Activated CD4-positive, alpha-beta T cell treated with anti-CD3 and anti-CD28 coated beads, Interleukin-2, amount 10 ng/mL, durations not matched to agents 24 days and 14 days (primary cell): ENCODE measurements around the gene RPS3A. TPM values are rescaled to one million over a fixed set of nuclear protein-coding genes. Genes with fewer than 3 reads are reported as not detected.
"Not testable (repeated sequence)": the region's sequence is repeated elsewhere in the genome, so short reads cannot be mapped to it uniquely, and the experiment has no call there.

Experiments
- DNase-seq: peaks from one replicate; pipeline ENCODE4 v3.0.0; 2022
- H3K27ac Mint-ChIP-seq: one replicate; pipeline ENCODE4 v1.8.0; 2022; ENCODE audit warnings: mild to moderate bottlenecking, mixed read lengths
- H3K27me3 Mint-ChIP-seq: one replicate; pipeline ENCODE4 v1.8.0; 2022; ENCODE audit warnings: mixed read lengths
- H3K36me3 Mint-ChIP-seq: one replicate; pipeline ENCODE4 v1.8.0; 2022; ENCODE audit warnings: low read depth, mild to moderate bottlenecking, mixed read lengths
- H3K4me1 Mint-ChIP-seq: one replicate; pipeline ENCODE4 v1.8.0; 2021; ENCODE audit warnings: mixed read lengths
- H3K4me3 Mint-ChIP-seq: one replicate; pipeline ENCODE4 v1.8.0; 2022; ENCODE audit warnings: mild to moderate bottlenecking, moderate library complexity, mixed read lengths
- H3K9me3 Mint-ChIP-seq: one replicate; pipeline ENCODE4 v1.8.0; 2021; ENCODE audit warnings: mixed read lengths
- intact Hi-C: fragments of 100-400 bp; cut with micrococcal nuclease; formaldehyde crosslinking; loops from one replicate; pipeline ENCODE4 v1.15.1; 2023
- total RNA-seq: library from RNA; stranded (reverse); gene quantifications from 2 replicates; pipeline ENCODE4 v1.2.3, GENCODE V29; 2022

RPS3A gene
- total RNA-seq, result 1,850 and 1,855 TPM in 2 replicates

GRCh38 chr4:151099229-151099975, at the start of gene RPS3A:
Gene RPS3A (plus strand): TSS chr4:151099628. CDS start chr4:151099653, 25 bp downstream.
- H3K27ac Mint-ChIP-seq, result peak within 1 kb of the TSS; percentile 98
- DNase-seq, result peak; percentile 100
- peak within 1 kb of the TSS; percentile 98 for H3K4me3 Mint-ChIP-seq
- peaks cover 4% of the 10 kb centered on the region for H3K9me3 Mint-ChIP-seq
- peaks cover 48% of the 10 kb centered on the region for H3K4me1 Mint-ChIP-seq
- intact Hi-C loops, result loop anchor here (1.0 to 5.0 kb wide), 6 partner anchors 69 to 1437 kb away; partner anchors contain the start of genes FBXW7, GATB and LRBA
- peaks cover 4% of the 10 kb centered on the region for H3K27me3 Mint-ChIP-seq
- peaks cover 47% of the 10 kb centered on the region for H3K36me3 Mint-ChIP-seq

GRCh38 chr4:151052785-151053184, 46.6 kb upstream of the RPS3A start:
- no peak overlapping the region for H3K4me3 Mint-ChIP-seq
- H3K27ac Mint-ChIP-seq, result no peak overlapping the region
- H3K27me3 Mint-ChIP-seq, result no peaks in the 10 kb centered on the region
- H3K4me1 Mint-ChIP-seq, result no peaks in the 10 kb centered on the region
- H3K36me3 Mint-ChIP-seq, result no peaks in the 10 kb centered on the region
- no peaks in the 10 kb centered on the region for H3K9me3 Mint-ChIP-seq
- intact Hi-C loops, result no loop called here
- DNase-seq, result no peak

GRCh38 chr4:151055539-151055938, 43.9 kb upstream of the RPS3A start:
- H3K4me3 Mint-ChIP-seq, result no peak overlapping the region
- intact Hi-C loops, result no loop called here
- no peaks in the 10 kb centered on the region for H3K9me3 Mint-ChIP-seq
- no peaks in the 10 kb centered on the region for H3K27me3 Mint-ChIP-seq
- no peak for DNase-seq
- H3K36me3 Mint-ChIP-seq, result no peaks in the 10 kb centered on the region
- H3K4me1 Mint-ChIP-seq, result no peaks in the 10 kb centered on the region
- H3K27ac Mint-ChIP-seq, result no peak overlapping the region

GRCh38 chr4:151063143-151063542, 36.3 kb upstream of the RPS3A start:
- DNase-seq, H3K27me3 Mint-ChIP-seq, H3K9me3 Mint-ChIP-seq, H3K4me3 Mint-ChIP-seq, H3K27ac Mint-ChIP-seq, H3K36me3 Mint-ChIP-seq, intact Hi-C loops, H3K4me1 Mint-ChIP-seq: not testable (repeated sequence)

GRCh38 chr4:151067316-151067970, 32.0 kb upstream of the RPS3A start:
- no peak overlapping the region for H3K27ac Mint-ChIP-seq
- no peaks in the 10 kb centered on the region for H3K36me3 Mint-ChIP-seq
- intact Hi-C loops, result no loop called here
- H3K9me3 Mint-ChIP-seq, result no peaks in the 10 kb centered on the region
- H3K27me3 Mint-ChIP-seq, result no peaks in the 10 kb centered on the region
- no peak overlapping the region for H3K4me3 Mint-ChIP-seq
- DNase-seq, result no peak
- H3K4me1 Mint-ChIP-seq, result no peaks in the 10 kb centered on the region

GRCh38 chr4:151074416-151074916, 25.0 kb upstream of the RPS3A start:
- Mint-ChIP-seq H3K9me3 (no peaks in the 10 kb centered on the region), H3K4me3 (no peak overlapping the region), H3K27ac (no peak overlapping the region), H3K4me1 (no peaks in the 10 kb centered on the region), H3K27me3 (no peaks in the 10 kb centered on the region), H3K36me3 (no peaks in the 10 kb centered on the region)
- intact Hi-C loops, result no loop called here
- DNase-seq, result no peak

GRCh38 chr4:151077978-151078377, 21.4 kb upstream of the RPS3A start:
- H3K27me3 Mint-ChIP-seq, intact Hi-C loops, H3K4me3 Mint-ChIP-seq, H3K9me3 Mint-ChIP-seq, H3K36me3 Mint-ChIP-seq, DNase-seq, H3K27ac Mint-ChIP-seq, H3K4me1 Mint-ChIP-seq: not testable (repeated sequence)

- no peak overlapping the region for H3K27ac Mint-ChIP-seq
- H3K27me3 Mint-ChIP-seq, result no peaks in the 10 kb centered on the region
- no peaks in the 10 kb centered on the region for H3K36me3 Mint-ChIP-seq
- intact Hi-C loops, result no loop called here
- no peaks in the 10 kb centered on the region for H3K4me1 Mint-ChIP-seq
- no peak for DNase-seq
- no peaks in the 10 kb centered on the region for H3K9me3 Mint-ChIP-seq
- H3K4me3 Mint-ChIP-seq, result no peak overlapping the region
Measured at GRCh38 chr4:151087467-151087866, 12.0 kb upstream of the RPS3A start.

- Mint-ChIP-seq H3K9me3 (no peaks in the 10 kb centered on the region), H3K27me3 (no peaks in the 10 kb centered on the region)
- DNase-seq, result no peak
Measured at GRCh38 chr4:151091047-151091446, 8.4 kb upstream of the RPS3A start.

GRCh38 chr4:151092488-151092887, 6.9 kb upstream of the RPS3A start:
- no peaks in the 10 kb centered on the region for H3K36me3 Mint-ChIP-seq
- peaks cover 10% of the 10 kb centered on the region for H3K4me1 Mint-ChIP-seq
- no peaks in the 10 kb centered on the region for H3K9me3 Mint-ChIP-seq
- H3K4me3 Mint-ChIP-seq, result no peak overlapping the region
- intact Hi-C loops, result no loop called here
- H3K27ac Mint-ChIP-seq, result no peak overlapping the region
- no peak for DNase-seq
- H3K27me3 Mint-ChIP-seq, result no peaks in the 10 kb centered on the region

More at GRCh38 chr4:151091047-151091446, 8.4 kb upstream of the RPS3A start:
- Mint-ChIP-seq H3K4me3 (no peak overlapping the region), H3K36me3 (no peaks in the 10 kb centered on the region), H3K4me1 (peaks cover 10% of the 10 kb centered on the region), H3K27ac (no peak overlapping the region)
- intact Hi-C loops, result no loop called here

- H3K27ac Mint-ChIP-seq, result no peak overlapping the region
- H3K36me3 Mint-ChIP-seq, result no peaks in the 10 kb centered on the region
- H3K4me1 Mint-ChIP-seq, result peaks cover 15% of the 10 kb centered on the region
- H3K27me3 Mint-ChIP-seq, result no peaks in the 10 kb centered on the region
- no peaks in the 10 kb centered on the region for H3K9me3 Mint-ChIP-seq
- DNase-seq, result no peak
- H3K4me3 Mint-ChIP-seq, result no peak overlapping the region
- intact Hi-C loops, result no loop called here
Measured at GRCh38 chr4:151093203-151093602, 6.2 kb upstream of the RPS3A start.

GRCh38 chr4:151094290-151094751, 5.1 kb upstream of the RPS3A start:
- H3K9me3 Mint-ChIP-seq, result peaks cover 3% of the 10 kb centered on the region
- no peak overlapping the region for H3K27ac Mint-ChIP-seq
- no peak overlapping the region for H3K4me3 Mint-ChIP-seq
- peaks cover 3% of the 10 kb centered on the region for H3K36me3 Mint-ChIP-seq
- peaks cover 3% of the 10 kb centered on the region for H3K27me3 Mint-ChIP-seq
- H3K4me1 Mint-ChIP-seq, result peaks cover 24% of the 10 kb centered on the region
- no peak for DNase-seq
- intact Hi-C loops, result no loop called here

- peaks cover 26% of the 10 kb centered on the region for H3K4me1 Mint-ChIP-seq
- H3K9me3 Mint-ChIP-seq, result peaks cover 4% of the 10 kb centered on the region
- peak overlapping the region; percentile 54 for H3K27ac Mint-ChIP-seq
- peaks cover 4% of the 10 kb centered on the region for H3K27me3 Mint-ChIP-seq
- no peak overlapping the region for H3K4me3 Mint-ChIP-seq
- DNase-seq, result no peak
- peaks cover 11% of the 10 kb centered on the region for H3K36me3 Mint-ChIP-seq
- intact Hi-C loops, result loop anchor here (5.0 kb wide), 2 partner anchors 123 to 793 kb away; no protein-coding TSS in a partner anchor
Measured at GRCh38 chr4:151095142-151095541, 4.3 kb upstream of the RPS3A start.

- H3K27ac Mint-ChIP-seq, result peak overlapping the region; percentile 98
- H3K27me3 Mint-ChIP-seq, result peaks cover 4% of the 10 kb centered on the region
- H3K36me3 Mint-ChIP-seq, result peaks cover 35% of the 10 kb centered on the region
- H3K4me1 Mint-ChIP-seq, result peaks cover 40% of the 10 kb centered on the region
- H3K4me3 Mint-ChIP-seq, result no peak overlapping the region
- peaks cover 4% of the 10 kb centered on the region for H3K9me3 Mint-ChIP-seq
- intact Hi-C loops, result loop anchor here (5.0 kb wide), 2 partner anchors 125 to 795 kb away; no protein-coding TSS in a partner anchor
- DNase-seq, result no peak
Measured at GRCh38 chr4:151097759-151098158, 1.7 kb upstream of the RPS3A start.
